ENCODE data around the gene IGF2.

The IGF2 gene

GRCh38 chr11:2136209-2136951, 2.8 kb downstream of the IGF2 start:
- H3K36me3 ChIP-seq (ENCODE audit: control insufficient read depth in 2 of 2, insufficient read depth in 1 of 2, low read length in 2 of 2): peaks cover 0 to 6% of the 10 kb centered on the region in 2 experiments; a peak in 1 of 3 replicates

More at GRCh38 chr11:2136209-2136951, 2.8 kb downstream of the IGF2 start:
- ChIA-PET CTCF (interaction anchor here (0.6 to 1.6 kb wide), 3 partner anchors 15 to 303 kb away, joined by 3 to 6 read pairs (median 3); no protein-coding TSS in a partner anchor), POLR2A (interaction anchor here (0.5 to 0.9 kb wide), 2 partner anchors 264 to 802 kb away, joined by 3 read pairs; partner anchors contain the start of gene TSSC4)
- TF ChIP-seq ZNF202 (tag by site-specific recombination; IDR thresholded peaks at IDR 0.05; ENCODE audit: borderline replicate concordance): no peak
- no peak for TF ChIP-seq ZNF280D (tag by site-specific recombination; IDR thresholded peaks at IDR 0.05)
- no peak for TF ChIP-seq ZNF26 (tag by site-specific recombination; IDR thresholded peaks at IDR 0.05)
- TF ChIP-seq PRDM10 (tag by site-specific recombination; IDR thresholded peaks at IDR 0.05): peak; percentile 40; the same call in 1 of the 2 replicates
- TF ChIP-seq ZNF791 (tag by site-specific recombination; IDR thresholded peaks at IDR 0.05): no peak
- Histone ChIP-seq H3K9me3 (ENCODE audit: control insufficient read depth, insufficient read depth, low read depth, low read length) (no peaks in the 10 kb centered on the region), H3K4me1 (ENCODE audit: control insufficient read depth, insufficient read depth, low read length) (no peaks in the 10 kb centered on the region), H3K4me3 (ENCODE audit: low read depth, low read length) (no peak overlapping the region), H3K27ac (ENCODE audit: extremely low read depth, low read depth, low read length) (no peak overlapping the region)

Measured in HEK293 (cell line).